Measurements from ENCODE around the gene NAALADL2.

GRCh38 chr3:174953068-174953467, 93.9 kb downstream of the NAALADL2 start:
- TF ChIP-seq SP2 (IDR thresholded peaks at IDR 0.05; ENCODE audit: low read length) (no peak), CTCF (IDR thresholded peaks at IDR 0.05; ENCODE audit: control extremely low read depth in 1 of 3, insufficient read depth in 1 of 3, low read depth in 1 of 3, low read length in 3 of 3) (no peak), EGR1 (IDR thresholded peaks at IDR 0.05; ENCODE audit: borderline replicate concordance, low read depth, low read length) (no peak), CREB1 (IDR thresholded peaks at IDR 0.05) (no peak), EZH2 (IDR thresholded peaks at IDR 0.05; ENCODE audit: low read depth, low read length, severe bottlenecking) (no peak), CBX8 (IDR thresholded peaks at IDR 0.05; ENCODE audit: borderline replicate concordance, low read depth, low read length) (no peak), POLR2A (IDR thresholded peaks at IDR 0.05; ENCODE audit: control extremely low read depth in 1 of 2, low read depth in 2 of 2, low read length in 2 of 2) (no peak), MAX (IDR thresholded peaks at IDR 0.05) (no peak)
